NCI-H146 (cell line): Measurements from ENCODE around the gene ANTKMT.
A peak's percentile ranks its signal among the peaks of the same experiment; 100 is the strongest.

ENCODE experiments used
- DNase-seq: peaks from one replicate; lab custom pipeline; 2025; lab: John Stamatoyannopoulos, UW

The ANTKMT gene

GRCh38 chr16:720990-721764 lies at the start of gene ANTKMT:
Gene ANTKMT, plus strand, starts transcription at chr16:721146. Its CDS starts 129 bp downstream, at chr16:721275.
- DNase-seq = peak; percentile 94

- DNase-seq = no peak
Observed at GRCh38 chr16:671353-672131, 49.4 kb upstream of the ANTKMT start.

GRCh38 chr16:672371-672770 lies 48.6 kb upstream of the ANTKMT start:
- no peak for DNase-seq

GRCh38 chr16:672851-673250 lies 48.1 kb upstream of the ANTKMT start:
- DNase-seq = no peak

GRCh38 chr16:673399-673991 lies 47.5 kb upstream of the ANTKMT start:
- no peak for DNase-seq

- no peak for DNase-seq
Observed at GRCh38 chr16:674214-674881, 46.6 kb upstream of the ANTKMT start.

GRCh38 chr16:674968-675883 lies 45.7 kb upstream of the ANTKMT start, which contains the start of gene RHBDL1:
Gene RHBDL1, plus strand, starts transcription at chr16:675671. Its CDS starts 120 bp downstream, at chr16:675791.
- DNase-seq = peak; percentile 47

- no peak for DNase-seq
Observed at GRCh38 chr16:675884-676564, 44.9 kb upstream of the ANTKMT start.

- DNase-seq = no peak
Observed at GRCh38 chr16:676565-676902, 44.4 kb upstream of the ANTKMT start.

GRCh38 chr16:676913-677312 lies 44.0 kb upstream of the ANTKMT start:
- peak; percentile 93 for DNase-seq

GRCh38 chr16:677316-678190 lies 43.4 kb upstream of the ANTKMT start:
- DNase-seq = peak; percentile 95

- peak; percentile 55 for DNase-seq
Observed at GRCh38 chr16:678209-678857, 42.6 kb upstream of the ANTKMT start.

- DNase-seq = peak; percentile 87
Observed at GRCh38 chr16:678858-679813, 41.8 kb upstream of the ANTKMT start.

- peak; percentile 90 for DNase-seq
Observed at GRCh38 chr16:679814-680624, 40.9 kb upstream of the ANTKMT start, which contains the start of gene STUB1. Gene STUB1, plus strand, starts transcription at chr16:680410. Its CDS starts 116 bp downstream, at chr16:680526.

GRCh38 chr16:680625-680945 lies 40.4 kb upstream of the ANTKMT start:
- no peak for DNase-seq

GRCh38 chr16:680967-681745 lies 39.8 kb upstream of the ANTKMT start:
- peak; percentile 37 for DNase-seq
